Osteoblast (primary cell): ENCODE data around the gene ORAI2. TPM values are rescaled to one million over a fixed set of nuclear protein-coding genes. Genes with fewer than 3 reads are reported as not detected.

Source experiments
- DNase-seq: peaks from one replicate; pipeline ENCODE4 v3.0.0; 2011; ENCODE audit warnings: low spot score, mixed read lengths; ENCODE audit not compliant: insufficient read length; ENCODE audit errors: missing footprints
- H2AFZ ChIP-seq: 2 replicates; pipeline ENCODE4 v1.6.0; 2011; ENCODE audit warnings: mild to moderate bottlenecking, low read length
- H3K27ac ChIP-seq: 2 replicates; pipeline ENCODE4 v1.5.1; 2011; ENCODE audit warnings: mild to moderate bottlenecking, low read depth, low read length, moderate library complexity
- H3K27me3 ChIP-seq: 2 replicates; pipeline ENCODE4 v1.6.0; 2012; ENCODE audit warnings: mild to moderate bottlenecking, control low read depth, inconsistent platforms, low read length, moderate library complexity; ENCODE audit not compliant: insufficient read depth
- H3K36me3 ChIP-seq: 2 replicates; pipeline ENCODE4 v1.5.1; 2011; ENCODE audit warnings: mild to moderate bottlenecking, low read length, control low read depth, moderate library complexity; ENCODE audit not compliant: insufficient read depth
- H3K4me1 ChIP-seq: 2 replicates; pipeline ENCODE4 v1.5.1; 2011; ENCODE audit warnings: mild to moderate bottlenecking, low read length, control low read depth, moderate library complexity; ENCODE audit not compliant: insufficient read depth
- H3K4me2 ChIP-seq: 2 replicates; pipeline ENCODE4 v1.6.0; 2011; ENCODE audit warnings: mild to moderate bottlenecking, low read length; ENCODE audit not compliant: insufficient read depth
- H3K4me3 ChIP-seq: fragments of 200-600 bp; sonication (generic); 3 replicates; pipeline ENCODE4 v1.5.1; 2012; ENCODE audit warnings: mild to moderate bottlenecking, low read length, inconsistent platforms; ENCODE audit not compliant: insufficient read depth
- H3K79me2 ChIP-seq: 2 replicates; pipeline ENCODE4 v1.6.0; 2012; ENCODE audit warnings: mild to moderate bottlenecking, low read length, control low read depth, inconsistent platforms; ENCODE audit not compliant: insufficient read depth
- H3K9me3 ChIP-seq: 2 replicates; pipeline ENCODE4 v1.5.1; 2011; ENCODE audit warnings: low read depth, low read length, control low read depth
- H4K20me1 ChIP-seq: 2 replicates; pipeline ENCODE4 v1.6.0; 2012; ENCODE audit warnings: mild to moderate bottlenecking, low read length, control low read depth; ENCODE audit not compliant: insufficient read depth
- total RNA-seq: library from RNA; depleted of rRNA; stranded (reverse); fragments of >200 nt; gene quantifications from 2 replicates; pipeline ENCODE4 v1.2.3, GENCODE V29; 2012
- TF ChIP-seq, protein P1 (sequence below): IDR thresholded peaks from 2 replicates; pipeline ENCODE4 v1.5.1; 2011; ENCODE audit warnings: mild to moderate bottlenecking, low read depth, low read length, moderate library complexity; ENCODE audit errors: extremely low read depth

The ORAI2 gene
- total RNA-seq, 1 donor, result 44.2 TPM

DNA sequence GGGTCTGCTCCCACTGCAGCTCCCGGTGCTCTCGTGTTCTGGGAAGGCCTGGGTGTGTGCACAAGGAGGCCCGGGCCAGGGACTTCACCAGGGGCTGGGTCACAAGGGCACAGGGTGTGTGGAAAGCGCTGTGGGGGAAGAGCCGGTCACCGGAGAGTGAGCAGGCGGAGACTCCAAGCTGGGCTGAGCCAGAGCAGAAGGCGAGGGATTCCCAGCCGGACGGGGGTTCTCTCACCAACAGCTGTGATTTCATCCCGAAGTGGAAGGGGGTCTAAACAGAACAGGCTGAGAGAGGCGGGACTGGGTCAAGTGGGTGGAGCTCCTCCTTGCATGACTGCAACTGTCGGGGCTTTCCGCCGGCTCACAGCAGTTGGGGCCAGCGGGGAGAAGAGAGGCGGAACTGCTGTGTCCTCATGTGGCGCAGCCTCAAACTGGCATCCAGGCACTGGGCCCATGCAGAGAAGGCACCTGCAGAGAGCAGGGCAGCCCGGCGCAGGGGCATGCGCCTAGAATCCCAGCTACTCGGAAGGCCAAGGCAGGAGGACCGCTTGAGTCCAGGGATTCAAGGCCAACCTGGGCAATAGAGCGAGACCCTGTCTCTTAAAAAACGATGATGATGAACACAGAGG is 7.6 kb upstream of the ORAI2 start:
- Histone ChIP-seq H3K4me1 (no peaks in the 10 kb centered on the region), H3K9me3 (no peaks in the 10 kb centered on the region), H3K4me3 (no peak overlapping the region), H3K36me3 (peaks cover 36% of the 10 kb centered on the region), H3K4me2 (no peak overlapping the region), H3K27ac (no peak overlapping the region), H4K20me1 (peaks cover 10% of the 10 kb centered on the region), H3K27me3 (no peaks in the 10 kb centered on the region), H3K79me2 (no peaks in the 10 kb centered on the region), H2AFZ (no peak overlapping the region)
- TF ChIP-seq, protein P1, sequence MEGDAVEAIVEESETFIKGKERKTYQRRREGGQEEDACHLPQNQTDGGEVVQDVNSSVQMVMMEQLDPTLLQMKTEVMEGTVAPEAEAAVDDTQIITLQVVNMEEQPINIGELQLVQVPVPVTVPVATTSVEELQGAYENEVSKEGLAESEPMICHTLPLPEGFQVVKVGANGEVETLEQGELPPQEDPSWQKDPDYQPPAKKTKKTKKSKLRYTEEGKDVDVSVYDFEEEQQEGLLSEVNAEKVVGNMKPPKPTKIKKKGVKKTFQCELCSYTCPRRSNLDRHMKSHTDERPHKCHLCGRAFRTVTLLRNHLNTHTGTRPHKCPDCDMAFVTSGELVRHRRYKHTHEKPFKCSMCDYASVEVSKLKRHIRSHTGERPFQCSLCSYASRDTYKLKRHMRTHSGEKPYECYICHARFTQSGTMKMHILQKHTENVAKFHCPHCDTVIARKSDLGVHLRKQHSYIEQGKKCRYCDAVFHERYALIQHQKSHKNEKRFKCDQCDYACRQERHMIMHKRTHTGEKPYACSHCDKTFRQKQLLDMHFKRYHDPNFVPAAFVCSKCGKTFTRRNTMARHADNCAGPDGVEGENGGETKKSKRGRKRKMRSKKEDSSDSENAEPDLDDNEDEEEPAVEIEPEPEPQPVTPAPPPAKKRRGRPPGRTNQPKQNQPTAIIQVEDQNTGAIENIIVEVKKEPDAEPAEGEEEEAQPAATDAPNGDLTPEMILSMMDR, result no peak
- DNase-seq, result no peak

DNA sequence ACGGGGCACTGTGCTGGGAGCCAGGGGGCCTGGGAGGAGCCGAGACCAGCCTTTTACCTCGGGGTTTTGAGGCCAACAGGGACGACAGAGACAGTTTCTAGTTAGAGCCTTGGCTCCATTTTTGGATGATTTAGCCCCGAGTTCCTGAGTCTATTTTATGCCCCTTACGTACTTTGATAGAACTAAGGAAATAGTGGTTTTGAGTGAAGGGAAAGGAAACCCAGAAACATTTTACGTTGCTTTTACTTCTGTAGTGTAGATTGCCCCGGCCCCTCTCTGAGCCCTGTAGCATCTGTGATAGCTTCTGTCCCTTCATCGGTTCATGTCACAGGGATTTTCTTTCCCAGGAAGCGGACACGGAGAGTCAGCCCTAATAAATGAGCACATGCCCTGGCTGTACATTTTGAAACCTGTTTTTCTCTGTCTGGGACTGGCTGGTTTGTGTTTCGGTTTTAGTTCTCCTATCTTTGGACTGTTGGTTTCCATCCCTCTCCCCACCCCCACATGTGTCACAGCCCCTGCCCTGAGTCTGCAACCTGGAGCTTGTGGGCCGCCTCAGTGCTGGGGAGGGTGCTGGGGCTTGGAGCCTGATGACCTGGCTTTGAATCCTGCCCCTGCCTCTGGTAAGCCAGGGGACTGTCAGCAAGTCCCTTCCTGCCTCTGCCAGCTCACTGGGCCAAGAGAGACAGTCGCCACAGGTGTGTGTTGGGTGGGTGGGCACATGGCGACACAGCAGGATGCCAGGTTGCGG is 6.9 kb upstream of the ORAI2 start:
- H3K4me2 ChIP-seq, result no peak overlapping the region
- H3K36me3 ChIP-seq, result peaks cover 31% of the 10 kb centered on the region
- TF ChIP-seq, protein P1, result no peak
- H3K79me2 ChIP-seq, result no peaks in the 10 kb centered on the region
- DNase-seq, result no peak
- H2AFZ ChIP-seq, result no peak overlapping the region
- no peak overlapping the region for H3K27ac ChIP-seq
- no peaks in the 10 kb centered on the region for H3K27me3 ChIP-seq
- no peaks in the 10 kb centered on the region for H3K9me3 ChIP-seq
- H3K4me3 ChIP-seq, result no peak overlapping the region
- H3K4me1 ChIP-seq, result no peaks in the 10 kb centered on the region
- peaks cover 10% of the 10 kb centered on the region for H4K20me1 ChIP-seq

DNA sequence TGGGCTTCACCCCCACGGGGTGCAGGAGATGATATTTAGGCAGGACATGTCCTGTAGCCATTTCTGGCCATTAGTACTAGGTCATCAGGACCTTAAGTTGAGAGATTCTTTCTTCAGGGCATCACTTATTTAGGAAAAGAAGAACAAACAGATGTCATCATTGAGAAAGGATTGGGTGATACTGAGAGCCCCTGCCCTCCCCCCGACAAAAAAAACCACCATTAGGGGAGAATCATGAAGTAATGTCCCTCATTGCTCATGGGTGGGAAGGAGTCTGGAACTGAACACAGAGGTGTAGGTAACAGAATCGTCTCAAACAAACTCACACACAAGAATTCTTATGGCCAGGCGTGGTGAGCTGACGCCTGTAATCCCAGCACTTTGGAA is 6.4 kb upstream of the ORAI2 start:
- Histone ChIP-seq H4K20me1 (peaks cover 10% of the 10 kb centered on the region), H3K36me3 (peaks cover 31% of the 10 kb centered on the region), H3K27ac (no peak overlapping the region), H3K27me3 (no peaks in the 10 kb centered on the region), H3K79me2 (no peaks in the 10 kb centered on the region), H3K4me3 (no peak overlapping the region), H3K9me3 (no peaks in the 10 kb centered on the region), H3K4me1 (no peaks in the 10 kb centered on the region), H3K4me2 (no peak overlapping the region), H2AFZ (no peak overlapping the region)
- DNase-seq, result no peak
- TF ChIP-seq, protein P1, result no peak

DNA sequence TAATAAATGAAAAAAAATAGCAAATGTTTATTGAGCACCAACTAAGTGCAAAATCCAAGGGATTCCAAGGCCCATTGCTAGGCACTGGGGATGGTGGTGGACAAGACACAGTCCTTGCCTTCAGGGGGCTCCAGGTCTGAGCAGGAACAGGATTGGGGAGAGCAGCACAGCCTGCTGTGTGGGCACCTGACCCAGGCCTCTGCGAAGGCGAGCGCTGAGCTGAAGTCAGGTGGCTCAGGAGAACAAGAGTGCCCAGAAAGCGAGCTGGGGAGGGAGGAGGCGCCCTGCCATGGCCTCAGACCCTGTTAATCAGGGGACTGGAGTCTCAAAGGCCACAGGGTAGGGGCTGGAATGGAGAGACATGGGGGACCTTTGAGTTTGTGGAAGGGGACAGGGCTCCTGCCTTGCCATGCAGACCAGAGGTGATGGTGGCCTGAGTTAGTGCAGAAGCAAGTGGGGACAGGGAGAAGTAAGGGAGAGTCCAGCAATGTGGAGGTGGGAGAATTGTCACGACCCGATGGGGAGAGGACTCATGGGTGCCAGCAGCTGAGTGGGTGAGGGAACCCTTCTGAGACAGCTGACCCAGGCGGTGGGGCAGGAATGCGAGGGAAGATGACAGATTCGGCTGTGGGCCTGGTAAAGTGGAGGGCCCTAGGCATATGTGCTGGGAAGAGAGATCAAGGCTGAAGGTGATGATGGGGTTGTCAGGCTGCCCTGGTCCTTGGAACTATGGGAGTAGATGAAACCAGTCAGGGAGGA is 4.1 kb upstream of the ORAI2 start:
- Histone ChIP-seq H2AFZ (no peak overlapping the region), H3K4me2 (no peak overlapping the region), H3K9me3 (no peaks in the 10 kb centered on the region), H3K4me1 (peaks cover under 1% of the 10 kb centered on the region), H4K20me1 (peaks cover 8% of the 10 kb centered on the region), H3K4me3 (no peak overlapping the region), H3K36me3 (peaks cover 26% of the 10 kb centered on the region), H3K27me3 (no peaks in the 10 kb centered on the region), H3K79me2 (peaks cover 8% of the 10 kb centered on the region), H3K27ac (no peak overlapping the region)
- no peak for DNase-seq
- TF ChIP-seq, protein P1, result no peak
